Measurements from ENCODE around the gene SBK1.

DNA sequence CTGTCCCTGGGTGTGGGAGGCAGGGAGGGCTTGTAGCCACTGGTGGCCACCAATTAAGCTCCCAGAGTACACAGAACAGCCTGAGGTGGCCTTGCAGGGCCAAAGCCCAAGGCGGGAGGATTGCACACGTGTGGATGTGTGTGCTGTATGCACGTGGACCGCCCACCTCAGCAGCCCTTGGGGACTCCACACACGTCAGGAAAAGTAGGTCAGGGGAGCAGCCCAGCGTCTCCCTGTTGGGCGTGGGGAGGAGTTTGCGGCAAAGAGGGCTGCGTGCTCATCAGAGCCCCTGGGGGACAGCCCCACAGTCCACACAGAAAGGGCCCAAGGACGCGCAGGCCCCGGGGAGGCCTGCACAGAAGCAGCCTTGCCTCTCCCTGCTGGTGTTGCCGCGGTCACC, 19.6 kb downstream of the SBK1 start:
- TF ChIP-seq, protein P1, sequence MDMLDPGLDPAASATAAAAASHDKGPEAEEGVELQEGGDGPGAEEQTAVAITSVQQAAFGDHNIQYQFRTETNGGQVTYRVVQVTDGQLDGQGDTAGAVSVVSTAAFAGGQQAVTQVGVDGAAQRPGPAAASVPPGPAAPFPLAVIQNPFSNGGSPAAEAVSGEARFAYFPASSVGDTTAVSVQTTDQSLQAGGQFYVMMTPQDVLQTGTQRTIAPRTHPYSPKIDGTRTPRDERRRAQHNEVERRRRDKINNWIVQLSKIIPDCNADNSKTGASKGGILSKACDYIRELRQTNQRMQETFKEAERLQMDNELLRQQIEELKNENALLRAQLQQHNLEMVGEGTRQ (IDR thresholded peaks at IDR 0.05; ENCODE audit: low read depth, low read length), result no peak
- TF ChIP-seq, protein P2, sequence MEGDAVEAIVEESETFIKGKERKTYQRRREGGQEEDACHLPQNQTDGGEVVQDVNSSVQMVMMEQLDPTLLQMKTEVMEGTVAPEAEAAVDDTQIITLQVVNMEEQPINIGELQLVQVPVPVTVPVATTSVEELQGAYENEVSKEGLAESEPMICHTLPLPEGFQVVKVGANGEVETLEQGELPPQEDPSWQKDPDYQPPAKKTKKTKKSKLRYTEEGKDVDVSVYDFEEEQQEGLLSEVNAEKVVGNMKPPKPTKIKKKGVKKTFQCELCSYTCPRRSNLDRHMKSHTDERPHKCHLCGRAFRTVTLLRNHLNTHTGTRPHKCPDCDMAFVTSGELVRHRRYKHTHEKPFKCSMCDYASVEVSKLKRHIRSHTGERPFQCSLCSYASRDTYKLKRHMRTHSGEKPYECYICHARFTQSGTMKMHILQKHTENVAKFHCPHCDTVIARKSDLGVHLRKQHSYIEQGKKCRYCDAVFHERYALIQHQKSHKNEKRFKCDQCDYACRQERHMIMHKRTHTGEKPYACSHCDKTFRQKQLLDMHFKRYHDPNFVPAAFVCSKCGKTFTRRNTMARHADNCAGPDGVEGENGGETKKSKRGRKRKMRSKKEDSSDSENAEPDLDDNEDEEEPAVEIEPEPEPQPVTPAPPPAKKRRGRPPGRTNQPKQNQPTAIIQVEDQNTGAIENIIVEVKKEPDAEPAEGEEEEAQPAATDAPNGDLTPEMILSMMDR (conservative IDR thresholded peaks at IDR 0.05; ENCODE audit: low read depth, low read length), result no peak
- TF ChIP-seq POLR2A (IDR thresholded peaks at IDR 0.05; ENCODE audit: low read depth, low read length), result no peak
- no peak for TF ChIP-seq RAD21 (IDR thresholded peaks at IDR 0.05; ENCODE audit: low read length)
- TF ChIP-seq MXI1 (IDR thresholded peaks at IDR 0.05; ENCODE audit: borderline replicate concordance, low read depth, low read length), result no peak
- TF ChIP-seq SMC3 (IDR thresholded peaks at IDR 0.05; ENCODE audit: low read depth, low read length), result no peak
- TF ChIP-seq RFX5 (IDR thresholded peaks at IDR 0.05; ENCODE audit: low read depth, low read length), result no peak
- TF ChIP-seq BHLHE40 (IDR thresholded peaks at IDR 0.05; ENCODE audit: low read depth, low read length), result no peak
- TF ChIP-seq, protein P3, sequence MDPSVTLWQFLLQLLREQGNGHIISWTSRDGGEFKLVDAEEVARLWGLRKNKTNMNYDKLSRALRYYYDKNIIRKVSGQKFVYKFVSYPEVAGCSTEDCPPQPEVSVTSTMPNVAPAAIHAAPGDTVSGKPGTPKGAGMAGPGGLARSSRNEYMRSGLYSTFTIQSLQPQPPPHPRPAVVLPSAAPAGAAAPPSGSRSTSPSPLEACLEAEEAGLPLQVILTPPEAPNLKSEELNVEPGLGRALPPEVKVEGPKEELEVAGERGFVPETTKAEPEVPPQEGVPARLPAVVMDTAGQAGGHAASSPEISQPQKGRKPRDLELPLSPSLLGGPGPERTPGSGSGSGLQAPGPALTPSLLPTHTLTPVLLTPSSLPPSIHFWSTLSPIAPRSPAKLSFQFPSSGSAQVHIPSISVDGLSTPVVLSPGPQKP (IDR thresholded peaks at IDR 0.05; ENCODE audit: borderline replicate concordance, low read depth, low read length), result no peak

Data from IMR-90 (cell line).